Esophagus squamous epithelium (tissue), 5 donors: ENCODE results near the gene SMOC2. TPM values are rescaled to one million over a fixed set of nuclear protein-coding genes. Genes with fewer than 3 reads are reported as not detected.

Experiments used
- DNase-seq: peaks from one replicate; lab custom pipeline; 2025; lab: John Stamatoyannopoulos, UW
- H3K27ac ChIP-seq, 4 donors: fragments of 200-600 bp; sonication (generic); one replicate each; pipeline ENCODE4 v1.5.1; 2016 to 2019; ENCODE audit warnings: mild to moderate bottlenecking in 1 of 4
- H3K27me3 ChIP-seq, 4 donors: fragments of 200-600 bp; sonication (generic); 1 replicate in 3 of 4; 2 replicates in 1 of 4; pipeline versions ENCODE4 v1.5.1 to v1.6.0; 2017 to 2021; ENCODE audit warnings: antibody characterized with exemption in 1 of 4
- H3K36me3 ChIP-seq, 3 donors: fragments of 200-600 bp; sonication (generic); one replicate each; pipeline ENCODE4 v1.5.1; 2016 to 2019
- H3K4me1 ChIP-seq, 3 donors: fragments of 200-600 bp; sonication (generic); one replicate each; pipeline ENCODE4 v1.5.1; 2017 to 2019
- H3K4me3 ChIP-seq, 4 donors: fragments of 200-600 bp; sonication (generic); 1 replicate in 3 of 4; 2 replicates in 1 of 4; pipeline ENCODE4 v1.5.1; 2016 to 2019; ENCODE audit warnings: mild to moderate bottlenecking in 2 of 4, moderate library complexity in 1 of 4
- H3K9me3 ChIP-seq, 3 donors: fragments of 200-600 bp; sonication (generic); one replicate each; pipeline ENCODE4 v1.5.1; 2016 to 2019
- POLR2A ChIP-seq, 4 donors: fragments of 450-650 bp; IDR thresholded peaks; one replicate each; pipeline ENCODE4 v1.6.1; 2017; ENCODE audit warnings: antibody characterized with exemption in 4 of 4, mild to moderate bottlenecking in 4 of 4, moderate library complexity in 3 of 4
- whole genome bisulfite sequencing, 2 donors: methylation state at CpG; one replicate each; pipeline ENCODE4 v1.1.5; 2018; 5-methylcytosine and 5-hydroxymethylcytosine counted together
- intact Hi-C: fragments of 100-400 bp; cut with DNase I; formaldehyde crosslinking; loops from one replicate; pipeline ENCODE4 v1.15.0; 2022
- total RNA-seq, 4 donors: library from RNA; depleted of rRNA; stranded (reverse); fragments of >200 nt; gene quantifications; one replicate each; pipeline ENCODE4 v1.1.0, GENCODE V29; 2016
- TF ChIP-seq, protein P1 (sequence below), 6 experiments: fragments of 450-650 bp in 4 of 6; fragments of 200-600 bp in 2 of 6; sonication (generic) in 2 of 6; IDR thresholded peaks; one replicate each; pipeline ENCODE4 v1.5.1; 2016 to 2019; ENCODE audit warnings: antibody characterized with exemption in 6 of 6, mild to moderate bottlenecking in 4 of 6, moderate library complexity in 4 of 6
- donor health status: DM: yes; HTN: yes; CAD: no.

Gene SMOC2
- total RNA-seq, 4 donors from 2014 or later, result 1.9 to 35.5 (median 7.1) TPM

DNA sequence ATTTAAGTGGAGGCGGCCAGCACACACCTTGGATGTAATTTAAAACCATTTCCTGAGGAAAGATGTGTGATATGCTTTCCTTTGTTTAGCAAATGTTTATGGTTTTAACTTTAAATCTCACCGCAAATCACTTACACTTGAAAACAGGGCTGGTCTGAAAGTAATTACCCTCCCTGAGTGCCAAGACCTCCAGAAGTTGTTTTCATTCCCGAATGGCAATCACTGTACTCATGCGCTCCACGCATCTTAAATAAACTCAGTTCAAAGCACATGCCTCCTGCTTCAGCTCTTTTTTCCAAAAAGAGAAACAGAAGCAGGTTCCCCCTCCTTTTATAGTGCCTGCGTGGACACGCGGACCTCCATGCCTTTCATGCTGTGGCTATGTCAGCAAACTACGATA, 224.0 kb downstream of the SMOC2 start:
- Histone ChIP-seq H3K27me3 (peaks cover 0 to 11% (median 0%) of the 10 kb centered on the region in 4 donors), H3K9me3 (no peaks in the 10 kb centered on the region), H3K27ac (no peak overlapping the region), H3K4me1 (peaks cover 0 to 25% (median 4%) of the 10 kb centered on the region in 3 donors), H3K4me3 (no peak overlapping the region), H3K36me3 (no peaks in the 10 kb centered on the region)
- intact Hi-C loops, result no loop called here
- DNase-seq, result no peak
- TF ChIP-seq, protein P1, sequence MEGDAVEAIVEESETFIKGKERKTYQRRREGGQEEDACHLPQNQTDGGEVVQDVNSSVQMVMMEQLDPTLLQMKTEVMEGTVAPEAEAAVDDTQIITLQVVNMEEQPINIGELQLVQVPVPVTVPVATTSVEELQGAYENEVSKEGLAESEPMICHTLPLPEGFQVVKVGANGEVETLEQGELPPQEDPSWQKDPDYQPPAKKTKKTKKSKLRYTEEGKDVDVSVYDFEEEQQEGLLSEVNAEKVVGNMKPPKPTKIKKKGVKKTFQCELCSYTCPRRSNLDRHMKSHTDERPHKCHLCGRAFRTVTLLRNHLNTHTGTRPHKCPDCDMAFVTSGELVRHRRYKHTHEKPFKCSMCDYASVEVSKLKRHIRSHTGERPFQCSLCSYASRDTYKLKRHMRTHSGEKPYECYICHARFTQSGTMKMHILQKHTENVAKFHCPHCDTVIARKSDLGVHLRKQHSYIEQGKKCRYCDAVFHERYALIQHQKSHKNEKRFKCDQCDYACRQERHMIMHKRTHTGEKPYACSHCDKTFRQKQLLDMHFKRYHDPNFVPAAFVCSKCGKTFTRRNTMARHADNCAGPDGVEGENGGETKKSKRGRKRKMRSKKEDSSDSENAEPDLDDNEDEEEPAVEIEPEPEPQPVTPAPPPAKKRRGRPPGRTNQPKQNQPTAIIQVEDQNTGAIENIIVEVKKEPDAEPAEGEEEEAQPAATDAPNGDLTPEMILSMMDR (IDR thresholded peaks at IDR 0.05), result no peak
- no peak for TF ChIP-seq POLR2A (IDR thresholded peaks at IDR 0.05)
- 53 to 68% methylated on average over 8 to 9 of the region's 9 CpGs for WGBS, 2 donors

DNA sequence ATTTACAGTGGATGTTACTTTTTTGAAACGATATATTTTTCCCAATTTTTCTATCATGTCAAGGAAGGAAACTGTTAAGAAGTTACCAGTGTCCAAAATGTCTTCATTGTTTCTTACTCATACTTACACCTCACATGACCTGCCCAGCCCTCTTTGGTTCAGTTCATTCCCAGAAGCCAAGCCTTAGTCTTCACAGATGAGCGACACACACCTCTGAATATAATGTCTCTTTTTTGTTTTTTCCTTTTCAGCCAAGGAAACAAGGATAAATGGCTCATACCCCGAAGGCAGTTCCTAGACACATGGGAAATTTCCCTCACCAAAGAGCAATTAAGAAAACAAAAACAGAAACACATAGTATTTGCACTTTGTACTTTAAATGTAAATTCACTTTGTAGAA, 225.2 kb downstream of the SMOC2 start:
- H3K27me3 ChIP-seq, result peaks cover 0 to 11% (median 0%) of the 10 kb centered on the region in 4 donors
- intact Hi-C loops, result no loop called here
- H3K9me3 ChIP-seq, result no peaks in the 10 kb centered on the region
- H3K4me1 ChIP-seq, result peaks cover 0 to 25% (median 4%) of the 10 kb centered on the region in 3 donors
- no peak for DNase-seq
- TF ChIP-seq POLR2A (IDR thresholded peaks at IDR 0.05), result no peak
- TF ChIP-seq, protein P1 (IDR thresholded peaks at IDR 0.05), result no peak
- 27 to 45% methylated on average over 3 of the region's 3 CpGs for WGBS, 2 donors
- peak overlapping the region in 3 of 4 donors; percentile 48 to 72 (median 59) for H3K27ac ChIP-seq
- no peak overlapping the region for H3K4me3 ChIP-seq
- no peaks in the 10 kb centered on the region for H3K36me3 ChIP-seq

DNA sequence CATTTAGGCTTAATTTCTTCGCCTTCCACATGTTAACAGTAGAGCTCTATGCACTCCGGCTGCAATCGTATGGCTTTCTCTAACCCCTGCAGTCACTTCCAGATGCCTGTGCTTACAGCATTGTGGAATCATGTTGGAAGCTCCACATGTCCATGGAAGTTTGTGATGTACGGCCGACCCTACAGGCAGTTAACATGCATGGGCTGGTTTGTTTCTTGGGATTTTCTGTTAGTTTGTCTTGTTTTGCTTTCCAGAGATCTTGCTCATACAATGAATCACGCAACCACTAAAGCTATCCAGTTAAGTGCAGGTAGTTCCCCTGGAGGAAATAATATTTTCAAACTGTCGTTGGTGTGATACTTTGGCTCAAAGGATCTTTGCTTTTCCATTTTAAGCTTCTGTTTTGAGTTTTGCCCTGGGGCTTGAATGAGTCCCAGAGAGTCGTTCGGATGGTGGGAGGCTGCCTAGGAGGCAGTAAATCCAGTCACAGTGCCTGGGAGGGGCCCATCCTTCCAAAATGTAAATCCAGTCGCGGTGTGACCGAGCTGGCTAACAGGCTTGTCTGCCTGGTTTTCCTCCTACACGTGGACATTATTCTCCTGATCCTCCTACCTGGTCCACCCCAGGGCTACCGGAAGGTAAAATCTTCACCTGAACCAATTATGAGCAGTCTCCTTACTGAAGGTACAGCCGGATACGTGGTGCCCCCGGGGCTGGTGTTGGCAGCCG, 225.9 kb downstream of the SMOC2 start:
- DNase-seq, result no peak
- H3K4me1 ChIP-seq, result peaks cover 0 to 25% (median 4%) of the 10 kb centered on the region in 3 donors

DNA sequence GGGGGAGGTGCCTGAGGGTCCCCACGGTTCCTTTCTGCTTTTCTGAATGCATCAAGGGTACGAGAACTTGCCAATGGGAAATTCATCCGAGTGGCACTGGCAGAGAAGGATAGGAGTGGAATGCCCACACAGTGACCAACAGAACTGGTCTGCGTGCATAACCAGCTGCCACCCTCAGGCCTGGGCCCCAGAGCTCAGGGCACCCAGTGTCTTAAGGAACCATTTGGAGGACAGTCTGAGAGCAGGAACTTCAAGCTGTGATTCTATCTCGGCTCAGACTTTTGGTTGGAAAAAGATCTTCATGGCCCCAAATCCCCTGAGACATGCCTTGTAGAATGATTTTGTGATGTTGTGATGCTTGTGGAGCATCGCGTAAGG, 226.4 kb downstream of the SMOC2 start:
- no peak for DNase-seq
- H3K4me3 ChIP-seq, result no peak overlapping the region
- peaks cover 0 to 25% (median 4%) of the 10 kb centered on the region in 3 donors for H3K4me1 ChIP-seq
- intact Hi-C loops, result no loop called here
- no peaks in the 10 kb centered on the region for H3K36me3 ChIP-seq
- H3K9me3 ChIP-seq, result no peaks in the 10 kb centered on the region
- TF ChIP-seq, protein P1 (IDR thresholded peaks at IDR 0.05), result no peak
- no peak for TF ChIP-seq POLR2A (IDR thresholded peaks at IDR 0.05)
- H3K27ac ChIP-seq, result peak overlapping the region in 3 of 4 donors; percentile 48 to 72 (median 59)
- H3K27me3 ChIP-seq, result peaks cover 0 to 9% (median 0%) of the 10 kb centered on the region in 4 donors
- 87 to 98% methylated on average over 5 to 7 of the region's 7 CpGs for WGBS, 2 donors

More for the DNA sequence above, 225.9 kb downstream of the SMOC2 start:
- Histone ChIP-seq H3K27ac (peak overlapping the region in 3 of 4 donors; percentile 48 to 72 (median 59)), H3K27me3 (peaks cover 0 to 11% (median 0%) of the 10 kb centered on the region in 4 donors), H3K36me3 (no peaks in the 10 kb centered on the region), H3K4me3 (no peak overlapping the region), H3K9me3 (no peaks in the 10 kb centered on the region)
- TF ChIP-seq, protein P1 (IDR thresholded peaks at IDR 0.05), result no peak
- TF ChIP-seq POLR2A (IDR thresholded peaks at IDR 0.05), result no peak
- WGBS, 2 donors, result 47 to 65% methylated on average over 11 to 13 of the region's 18 CpGs
- intact Hi-C loops, result no loop called here

DNA sequence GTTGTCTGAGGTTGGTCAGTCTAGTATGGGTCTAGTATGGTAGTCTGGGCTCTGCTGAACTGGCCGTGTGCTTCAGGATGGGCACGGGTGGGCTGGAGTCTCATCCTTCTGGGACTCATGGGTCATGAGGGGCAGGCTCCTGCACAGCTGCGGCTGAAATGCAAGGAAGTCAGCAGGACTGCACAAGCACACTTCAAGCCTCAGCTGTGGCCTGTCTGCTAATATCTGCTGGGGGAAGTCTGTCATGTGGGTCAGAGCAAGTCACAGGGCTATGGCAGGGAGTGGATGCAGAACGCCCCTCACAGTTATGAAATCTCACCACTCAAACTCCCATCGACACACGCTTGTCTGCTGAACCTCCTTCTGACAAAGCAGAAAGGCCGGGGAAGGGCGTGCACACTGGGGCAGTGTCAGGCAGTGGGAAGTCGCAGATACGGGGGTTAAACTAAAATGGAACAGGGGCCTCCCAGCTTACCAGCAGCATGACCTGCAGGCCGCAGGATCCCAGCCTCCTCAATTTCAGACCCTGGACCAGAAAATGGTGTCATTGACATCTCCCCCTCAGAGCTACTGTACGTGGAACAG, 229.5 kb downstream of the SMOC2 start:
- H3K27ac ChIP-seq, result no peak overlapping the region
- DNase-seq, result no peak
- H3K36me3 ChIP-seq, result no peaks in the 10 kb centered on the region
- H3K27me3 ChIP-seq, result no peaks in the 10 kb centered on the region
- H3K4me1 ChIP-seq, result peaks cover 0 to 22% (median 4%) of the 10 kb centered on the region in 3 donors
- H3K4me3 ChIP-seq, result no peak overlapping the region
- TF ChIP-seq, protein P1 (IDR thresholded peaks at IDR 0.05), result no peak
- no peak for TF ChIP-seq POLR2A (IDR thresholded peaks at IDR 0.05)
- no peaks in the 10 kb centered on the region for H3K9me3 ChIP-seq
- WGBS, 2 donors, result 79 to 83% methylated on average over 8 to 10 of the region's 12 CpGs
- intact Hi-C loops, result no loop called here
